NCI-H2196 (cell line): Measurements from ENCODE around the gene ANKRD13D.

Experiments used
- DNase-seq: peaks from one replicate; lab custom pipeline; 2025; ENCODE audit not compliant: unreplicated experiment; lab: John Stamatoyannopoulos, UW

Gene ANKRD13D

DNA sequence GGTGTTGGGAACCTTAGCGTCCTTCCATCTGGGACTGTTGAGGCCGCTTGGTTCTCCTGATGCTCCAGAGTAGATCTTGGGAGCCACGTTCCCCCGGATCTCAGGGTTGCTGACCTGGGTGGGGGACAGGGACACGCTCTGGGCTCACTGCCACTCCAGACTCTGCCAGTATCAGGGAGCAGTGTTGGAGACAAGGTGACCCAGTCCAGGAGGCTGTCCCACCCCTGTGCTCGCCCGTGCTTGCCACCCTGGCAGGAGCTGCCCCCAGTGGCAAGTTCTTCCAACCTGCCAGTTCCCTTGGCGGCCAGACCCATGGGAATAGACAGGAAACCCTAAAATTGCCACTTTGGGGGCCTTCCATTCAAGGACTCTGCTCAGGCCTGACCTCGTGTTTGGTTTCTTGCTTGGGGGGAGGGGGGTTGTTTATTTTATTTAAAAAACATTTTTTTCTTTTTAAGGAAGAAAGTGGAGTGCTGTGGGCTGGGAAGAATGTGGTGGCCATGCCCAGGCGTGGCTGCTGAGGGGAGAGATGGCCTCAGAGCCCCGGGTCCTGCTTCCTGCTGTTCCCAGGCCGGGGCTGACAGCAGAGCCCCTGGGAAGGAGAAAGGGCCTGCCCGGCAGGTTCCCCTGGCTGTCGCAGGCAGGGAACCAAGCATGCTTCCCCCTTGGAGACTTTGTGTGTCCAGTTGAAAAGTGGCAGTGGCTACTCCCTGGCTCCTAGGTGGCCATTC, 15.7 kb upstream of the ANKRD13D start:
- no peak for DNase-seq

DNA sequence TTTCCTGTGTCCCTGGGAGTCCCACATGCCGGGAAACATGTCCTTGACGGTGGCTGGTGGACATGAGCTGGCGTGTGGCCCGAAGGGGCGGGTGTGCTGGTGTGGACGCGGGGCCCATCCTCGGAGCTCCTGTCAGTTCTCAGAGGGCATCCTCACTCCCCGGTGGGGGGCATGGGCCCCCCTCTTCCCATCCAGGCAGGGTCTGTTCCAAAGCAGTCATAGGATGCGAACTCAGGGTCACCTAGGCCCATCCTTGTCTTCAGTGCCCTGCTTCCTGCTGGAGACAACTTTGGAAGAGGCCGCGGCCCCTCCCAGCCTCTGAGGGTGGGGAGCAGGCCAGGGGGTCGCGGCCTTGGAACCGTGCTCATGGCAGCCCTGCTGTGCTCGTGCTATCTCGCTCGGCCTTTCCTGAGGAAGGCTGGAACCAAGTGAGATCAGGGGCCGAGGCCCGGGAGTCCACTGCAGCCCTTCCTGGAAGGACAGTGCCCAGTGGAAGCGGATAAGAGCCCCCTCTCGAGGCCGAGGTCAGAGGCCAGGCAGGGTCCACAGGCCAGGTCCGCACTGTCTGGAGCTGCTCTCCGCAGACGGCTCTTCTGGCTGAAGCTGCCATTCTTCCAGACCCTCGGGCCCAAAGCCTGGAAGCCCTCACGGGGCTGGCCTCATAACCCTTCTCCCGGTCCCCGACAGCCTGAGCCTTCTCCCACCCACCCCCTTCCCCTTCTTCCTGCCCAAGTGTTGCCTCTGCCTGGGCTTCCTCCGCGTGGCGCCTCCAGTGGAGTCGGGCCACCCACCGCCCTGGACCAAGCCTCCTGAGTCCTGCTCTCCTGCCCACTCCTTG, 14.1 kb upstream of the ANKRD13D start:
- DNase-seq = no peak

DNA sequence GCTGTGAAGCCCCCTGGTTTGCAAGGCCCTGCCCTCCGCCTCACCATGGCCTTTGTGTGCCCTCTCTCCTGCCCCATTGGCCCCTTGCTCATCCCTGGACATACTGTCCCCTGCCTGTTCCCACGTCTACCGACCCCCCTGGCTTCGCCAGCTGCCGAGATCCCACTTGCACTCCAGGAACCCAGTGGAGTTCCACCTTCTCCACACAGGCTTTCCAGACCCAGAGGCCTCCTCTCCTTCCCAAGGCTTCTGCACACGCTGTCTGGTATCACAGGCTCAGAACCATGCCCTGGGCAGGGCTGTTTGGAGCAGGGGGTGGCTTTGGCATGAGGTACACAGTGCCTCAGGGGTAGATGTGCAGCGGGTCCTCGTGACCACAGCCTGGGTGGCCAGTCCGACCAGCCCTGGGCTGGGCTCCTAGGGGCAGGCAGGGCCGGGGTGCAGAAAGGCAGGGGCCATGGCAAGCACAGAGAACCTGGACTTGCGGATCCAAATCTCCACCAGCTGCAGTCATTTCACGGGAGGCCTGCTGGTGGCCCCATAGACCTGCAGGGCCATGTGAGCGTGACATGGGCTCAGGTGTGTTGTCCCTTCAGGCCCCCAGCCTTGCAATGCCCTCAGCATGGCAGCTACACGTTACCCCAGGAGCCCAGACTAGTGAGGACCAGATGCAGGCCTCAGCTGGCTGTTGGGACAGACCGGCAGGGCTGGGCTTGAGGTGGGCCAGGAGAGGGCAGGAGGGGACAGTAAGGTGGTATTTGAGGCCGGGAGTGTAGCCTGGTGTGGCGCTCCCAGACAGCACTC, 13.3 kb upstream of the ANKRD13D start:
- DNase-seq = no peak

DNA sequence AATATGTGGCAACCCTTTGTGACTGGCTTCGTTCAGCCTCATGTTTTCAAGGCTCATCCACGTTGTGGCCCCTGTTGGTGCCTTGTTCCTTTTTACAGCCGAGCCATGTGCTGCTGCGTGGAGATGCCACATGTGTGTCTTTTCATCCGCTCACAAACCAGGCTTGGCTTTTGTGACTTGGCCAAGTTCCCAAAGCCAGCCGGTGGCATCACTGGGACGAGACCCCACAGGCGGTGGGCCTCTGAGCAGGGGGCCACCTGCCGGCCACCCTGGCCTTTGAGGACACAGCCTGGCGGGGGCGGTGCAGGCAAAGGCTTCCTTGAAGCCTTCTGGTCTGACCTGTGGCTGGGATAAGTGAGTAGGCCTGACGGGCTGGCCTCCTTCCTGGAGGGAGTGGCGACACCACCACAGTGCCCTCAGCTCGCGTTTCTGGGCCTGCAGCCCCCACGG, 12.3 kb upstream of the ANKRD13D start:
- DNase-seq = no peak

DNA sequence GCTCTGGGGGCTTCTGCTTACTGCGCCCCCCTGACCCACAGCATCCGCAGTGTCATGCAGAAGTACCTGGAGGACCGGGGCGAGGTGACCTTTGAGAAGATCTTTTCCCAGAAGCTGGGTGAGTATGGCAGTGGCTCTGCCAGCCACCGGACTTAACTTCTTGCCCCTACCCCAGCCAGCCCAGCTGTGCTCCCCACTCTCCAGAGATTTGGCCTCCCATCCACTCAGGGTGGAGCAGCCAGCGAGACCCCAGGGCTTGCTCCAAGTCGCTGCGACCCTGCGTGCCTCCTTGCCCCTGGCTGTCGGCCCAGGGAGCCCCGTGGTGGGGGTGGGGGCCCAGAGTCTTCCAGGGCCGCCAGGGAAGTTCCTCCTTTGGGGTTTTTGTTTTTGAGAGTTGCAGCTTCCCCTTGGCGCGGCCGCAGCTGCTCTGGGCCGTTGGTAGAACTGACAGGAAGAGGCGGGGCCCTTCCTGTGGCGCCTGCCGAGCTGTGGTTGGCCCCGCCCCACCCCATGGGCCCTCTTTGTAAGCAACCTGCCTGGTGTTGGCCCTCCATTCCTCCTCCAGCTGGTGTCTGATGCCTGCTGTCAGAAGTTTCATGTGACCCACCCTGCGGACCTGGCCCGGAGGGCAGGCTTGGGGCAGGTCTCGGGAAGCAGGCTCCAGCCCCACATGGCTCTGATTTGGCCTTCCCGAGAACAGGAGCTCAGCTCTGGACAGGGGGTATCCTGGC, 11.7 kb upstream of the ANKRD13D start:
- peak; percentile 81 for DNase-seq

DNA sequence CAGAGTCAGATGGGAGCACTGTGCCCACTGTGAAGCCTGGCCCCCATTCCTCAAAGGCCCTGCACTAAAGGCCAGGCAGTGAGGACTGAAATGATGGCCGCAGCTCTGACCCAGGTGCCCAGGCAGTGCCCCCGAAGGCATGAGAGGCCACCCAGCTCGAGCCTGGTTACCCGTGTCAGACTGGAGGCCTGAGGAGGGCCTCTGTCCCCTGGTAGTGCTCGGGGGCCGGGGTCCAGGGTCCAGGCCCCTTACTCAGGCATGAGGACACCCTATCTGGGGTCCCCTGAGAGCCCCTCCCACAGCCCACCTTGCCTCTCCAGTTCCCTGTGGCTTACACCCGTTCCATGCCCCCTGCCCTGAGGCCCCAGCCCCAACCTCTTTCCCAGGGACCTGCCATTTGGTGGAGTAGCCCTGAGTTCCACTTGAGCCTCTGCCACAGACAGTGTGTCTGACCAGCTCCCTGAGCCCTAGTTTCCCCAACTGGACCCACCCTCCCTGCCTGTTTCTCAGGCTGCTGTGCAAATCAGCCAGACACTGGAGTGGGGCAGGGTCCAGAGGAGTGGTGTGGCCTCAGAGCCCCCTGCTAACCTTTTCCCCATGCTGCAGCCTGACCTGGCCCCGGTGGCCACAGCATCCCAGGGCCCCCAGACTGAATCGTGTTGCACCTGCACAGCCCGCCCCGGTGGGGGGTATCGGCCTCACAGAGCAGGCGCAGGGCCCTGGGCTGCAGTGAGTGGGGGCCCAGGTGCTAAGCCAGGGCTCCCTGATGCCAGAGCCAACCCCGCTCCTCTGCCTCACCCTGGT, 10.8 kb upstream of the ANKRD13D start:
- DNase-seq = no peak

DNA sequence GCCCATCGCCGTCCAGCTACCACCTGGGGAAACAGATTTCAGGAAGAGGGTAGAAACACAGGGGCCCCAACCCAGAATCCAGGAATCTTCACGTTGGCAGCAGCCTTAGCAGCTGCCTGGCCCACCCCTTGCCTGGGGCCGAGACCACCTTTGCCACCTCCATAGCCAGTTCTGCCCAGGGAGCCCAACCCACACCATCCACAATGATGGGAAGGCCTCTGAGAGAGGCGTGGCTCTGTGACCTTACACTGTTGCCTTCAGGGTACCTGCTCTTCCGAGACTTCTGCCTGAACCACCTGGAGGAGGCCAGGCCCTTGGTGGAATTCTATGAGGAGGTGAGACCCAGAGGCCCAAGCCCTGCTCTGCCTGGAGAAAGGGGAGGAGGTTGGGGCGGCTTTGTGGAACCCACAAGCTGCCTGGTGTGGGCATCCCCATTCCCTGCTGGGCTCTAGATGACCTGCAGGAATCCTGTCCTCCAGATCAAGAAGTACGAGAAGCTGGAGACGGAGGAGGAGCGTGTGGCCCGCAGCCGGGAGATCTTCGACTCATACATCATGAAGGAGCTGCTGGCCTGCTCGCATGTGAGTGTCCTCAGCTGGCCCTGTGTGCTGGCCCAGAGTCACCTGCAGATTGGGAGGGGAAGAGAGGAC, 10.0 kb upstream of the ANKRD13D start:
- no peak for DNase-seq

DNA sequence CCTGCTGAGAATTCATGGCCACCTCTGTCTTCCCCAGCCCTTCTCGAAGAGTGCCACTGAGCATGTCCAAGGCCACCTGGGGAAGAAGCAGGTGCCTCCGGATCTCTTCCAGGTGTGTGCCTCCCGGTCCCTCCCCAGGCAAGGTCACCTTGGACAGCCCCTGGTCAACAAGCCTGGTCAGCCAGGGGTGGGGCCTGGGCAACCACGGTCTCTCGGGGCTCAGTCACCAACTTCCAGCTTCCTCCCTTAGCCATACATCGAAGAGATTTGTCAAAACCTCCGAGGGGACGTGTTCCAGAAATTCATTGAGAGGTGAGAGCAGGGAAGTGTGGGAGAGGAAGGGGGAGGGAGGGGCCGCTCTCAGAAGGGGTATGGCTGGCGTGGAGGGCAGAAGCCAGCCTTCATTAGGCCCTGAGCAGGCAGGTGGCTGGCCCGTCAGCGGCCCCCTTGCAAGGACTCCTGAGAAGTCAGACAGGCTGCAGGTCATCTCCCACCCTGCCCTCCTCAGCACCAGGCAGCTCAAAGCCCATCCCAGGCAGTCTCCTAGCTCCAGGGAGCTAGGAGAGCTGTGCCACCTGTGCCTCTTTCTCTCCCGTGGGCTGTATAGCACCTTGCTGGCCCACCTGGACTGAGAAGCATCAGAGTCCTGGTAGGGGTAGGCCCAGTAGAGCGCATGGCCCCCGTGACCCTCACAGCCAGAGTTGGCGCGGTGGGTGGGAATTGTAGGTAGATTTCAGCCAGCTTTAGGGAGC, 9.3 kb upstream of the ANKRD13D start:
- DNase-seq = no peak

DNA sequence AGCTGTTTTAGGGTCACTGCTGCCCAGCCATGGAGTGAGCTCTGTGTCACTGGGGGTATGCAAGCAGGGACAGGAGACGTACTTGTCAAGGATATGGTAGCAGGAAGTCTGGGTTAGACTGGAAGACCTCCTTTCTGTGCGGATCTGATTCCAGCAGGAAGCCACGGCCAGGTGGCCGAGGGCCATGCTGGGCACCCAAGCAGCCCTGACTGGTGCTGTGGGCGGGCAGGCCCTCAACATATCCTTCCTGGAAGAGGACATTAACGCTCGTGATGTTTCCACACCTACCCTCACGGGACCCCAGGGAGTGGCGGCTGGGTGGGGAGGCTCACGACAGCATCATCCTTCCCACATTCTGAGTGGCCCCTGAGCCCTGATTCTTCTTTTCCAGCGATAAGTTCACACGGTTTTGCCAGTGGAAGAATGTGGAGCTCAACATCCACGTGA, 8.7 kb upstream of the ANKRD13D start:
- DNase-seq = no peak

DNA sequence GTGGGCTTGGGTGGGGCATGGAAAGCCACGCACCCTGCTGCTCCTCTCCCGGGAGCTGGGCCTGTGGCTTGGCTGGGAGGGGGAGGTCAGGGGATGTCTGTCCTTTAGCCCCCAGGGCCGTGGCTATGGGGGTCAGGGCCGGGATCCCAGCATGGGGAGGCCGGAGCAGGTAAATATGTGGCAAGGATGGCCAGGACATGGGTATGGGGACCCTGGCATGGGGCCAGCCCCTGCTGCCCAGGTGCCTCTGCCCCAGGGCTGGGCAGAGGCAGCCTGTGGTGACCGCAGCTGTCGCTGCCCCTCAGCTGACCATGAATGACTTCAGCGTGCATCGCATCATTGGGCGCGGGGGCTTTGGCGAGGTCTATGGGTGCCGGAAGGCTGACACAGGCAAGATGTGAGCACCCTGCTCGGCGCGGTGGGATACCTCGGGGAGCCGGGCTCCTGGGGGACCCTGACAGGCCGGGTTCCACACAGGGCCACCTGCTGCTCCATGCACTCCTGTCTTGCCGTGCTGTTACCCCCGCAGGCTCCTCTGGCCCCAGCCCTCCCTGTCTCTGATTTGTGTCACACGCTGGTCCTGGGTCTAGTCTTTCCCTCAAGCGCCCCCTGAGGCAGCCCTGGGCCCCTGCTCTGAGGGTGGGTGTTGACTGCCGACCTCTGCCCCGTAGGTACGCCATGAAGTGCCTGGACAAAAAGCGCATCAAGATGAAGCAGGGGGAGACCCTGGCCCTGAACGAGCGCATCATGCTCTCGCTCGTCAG, 8.1 kb upstream of the ANKRD13D start:
- DNase-seq = no peak

DNA sequence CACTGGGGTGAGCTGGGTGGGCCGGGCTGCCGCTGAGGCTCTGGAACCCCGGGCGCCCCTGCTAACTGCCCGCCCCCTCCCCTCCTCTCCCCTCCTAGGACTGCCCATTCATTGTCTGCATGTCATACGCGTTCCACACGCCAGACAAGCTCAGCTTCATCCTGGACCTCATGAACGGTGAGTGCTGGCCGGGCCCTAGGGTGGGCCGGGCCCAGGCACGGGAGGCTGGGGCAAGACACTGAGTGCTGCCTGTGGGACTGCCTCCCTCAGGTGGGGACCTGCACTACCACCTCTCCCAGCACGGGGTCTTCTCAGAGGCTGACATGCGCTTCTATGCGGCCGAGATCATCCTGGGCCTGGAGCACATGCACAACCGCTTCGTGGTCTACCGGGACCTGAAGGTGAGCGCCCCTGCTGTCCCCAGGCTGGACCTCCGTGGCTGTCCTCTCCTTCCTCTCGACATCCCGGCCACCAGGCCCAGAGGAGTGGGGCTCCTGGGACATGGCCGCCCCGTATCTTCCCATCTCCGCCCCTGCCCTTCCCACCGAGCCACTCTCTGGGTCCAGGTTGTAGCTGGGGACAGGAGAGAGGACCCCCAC, 7.5 kb upstream of the ANKRD13D start:
- DNase-seq = no peak

DNA sequence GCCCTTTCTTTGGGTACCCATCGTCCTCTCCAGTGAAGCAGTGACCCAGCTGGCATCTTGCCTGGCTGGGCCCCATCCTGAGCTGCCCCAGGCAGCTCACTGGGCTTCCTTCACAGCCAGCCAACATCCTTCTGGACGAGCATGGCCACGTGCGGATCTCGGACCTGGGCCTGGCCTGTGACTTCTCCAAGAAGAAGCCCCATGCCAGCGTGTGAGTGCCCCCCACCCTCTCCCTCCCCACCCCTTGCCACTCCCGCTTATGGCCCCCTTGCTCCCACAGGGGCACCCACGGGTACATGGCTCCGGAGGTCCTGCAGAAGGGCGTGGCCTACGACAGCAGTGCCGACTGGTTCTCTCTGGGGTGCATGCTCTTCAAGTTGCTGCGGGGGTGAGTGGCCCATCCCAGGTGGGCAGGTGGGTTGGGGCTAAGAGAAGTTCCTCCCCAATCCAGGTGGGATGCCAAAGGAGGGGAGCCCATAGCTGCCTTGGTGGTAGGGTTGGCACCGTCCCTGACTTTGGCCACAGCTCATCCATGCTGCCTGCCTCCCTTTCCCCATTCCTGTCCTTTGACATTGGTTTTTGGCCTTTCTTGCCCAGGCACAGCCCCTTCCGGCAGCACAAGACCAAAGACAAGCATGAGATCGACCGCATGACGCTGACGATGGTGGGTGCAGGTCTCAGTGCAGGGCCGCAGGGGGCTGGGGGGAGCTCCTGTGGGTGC, 6.8 kb upstream of the ANKRD13D start:
- no peak for DNase-seq

DNA sequence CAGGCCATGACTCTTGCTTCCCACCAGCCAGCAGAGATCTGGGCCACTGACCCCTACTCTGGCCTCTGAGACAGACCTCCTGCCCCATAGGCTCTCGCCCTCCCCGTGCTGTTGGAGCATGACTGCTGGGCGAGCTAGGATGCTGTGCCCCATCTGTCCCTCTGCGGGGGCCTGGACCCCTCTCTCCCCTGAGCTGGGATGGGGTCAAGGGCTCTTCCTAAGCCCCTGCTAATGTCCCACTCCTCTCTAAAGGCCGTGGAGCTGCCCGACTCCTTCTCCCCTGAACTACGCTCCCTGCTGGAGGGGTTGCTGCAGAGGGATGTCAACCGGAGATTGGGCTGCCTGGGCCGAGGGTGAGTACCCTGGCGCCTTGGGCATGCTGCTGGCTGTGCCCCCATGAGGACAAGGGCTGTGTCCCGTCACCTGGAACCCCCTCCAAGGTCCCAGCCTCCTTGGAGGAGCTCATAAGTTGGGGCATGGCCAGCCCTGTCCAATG, 6.2 kb upstream of the ANKRD13D start:
- DNase-seq = no peak

DNA sequence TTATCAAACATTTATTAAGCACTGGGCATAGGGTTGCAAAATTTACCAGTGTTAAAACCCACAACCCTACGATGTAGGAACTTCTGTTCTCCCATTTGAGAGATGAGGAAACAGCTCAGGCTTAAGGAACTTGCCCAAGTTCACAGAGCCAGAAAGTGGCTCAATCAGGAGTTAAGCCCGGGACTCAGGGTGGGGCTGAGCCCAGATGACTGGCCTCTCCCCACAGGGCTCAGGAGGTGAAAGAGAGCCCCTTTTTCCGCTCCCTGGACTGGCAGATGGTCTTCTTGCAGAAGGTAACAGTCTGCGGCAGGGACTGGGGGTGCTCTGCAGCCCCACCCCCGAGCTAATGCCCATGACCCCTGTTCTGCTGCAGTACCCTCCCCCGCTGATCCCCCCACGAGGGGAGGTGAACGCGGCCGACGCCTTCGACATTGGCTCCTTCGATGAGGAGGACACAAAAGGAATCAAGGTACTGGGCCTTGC, 5.6 kb upstream of the ANKRD13D start:
- no peak for DNase-seq

DNA sequence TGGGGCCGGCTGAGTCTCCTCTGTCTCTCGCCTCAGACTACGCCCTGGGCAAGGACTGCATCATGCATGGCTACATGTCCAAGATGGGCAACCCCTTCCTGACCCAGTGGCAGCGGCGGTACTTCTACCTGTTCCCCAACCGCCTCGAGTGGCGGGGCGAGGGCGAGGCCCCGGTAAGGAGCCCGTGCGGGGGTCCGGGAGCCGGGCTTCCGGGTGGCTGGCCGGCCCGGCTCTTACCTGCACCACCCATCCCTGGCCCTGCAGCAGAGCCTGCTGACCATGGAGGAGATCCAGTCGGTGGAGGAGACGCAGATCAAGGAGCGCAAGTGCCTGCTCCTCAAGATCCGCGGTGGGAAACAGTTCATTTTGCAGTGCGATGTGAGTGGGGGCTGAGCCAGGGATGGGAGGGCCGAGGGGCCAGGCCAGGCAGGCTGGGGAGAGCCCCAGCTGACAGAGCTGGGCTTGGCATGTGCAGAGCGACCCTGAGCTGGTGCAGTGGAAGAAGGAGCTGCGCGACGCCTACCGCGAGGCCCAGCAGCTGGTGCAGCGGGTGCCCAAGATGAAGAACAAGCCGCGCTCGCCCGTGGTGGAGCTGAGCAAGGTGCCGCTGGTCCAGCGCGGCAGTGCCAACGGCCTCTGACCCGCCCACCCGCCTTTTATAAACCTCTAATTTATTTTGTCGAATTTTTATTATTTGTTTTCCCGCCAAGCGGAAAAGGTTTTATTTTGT, 4.1 kb upstream of the ANKRD13D start:
- DNase-seq = no peak
